GM18861 (cell line): ENCODE results near the gene GOPC.
"Not testable (repeated sequence)": the region's sequence is repeated elsewhere in the genome, so short reads cannot be mapped to it uniquely, and the experiment has no call there.

Experiments
- ATAC-seq: cut with Tn5 transposase; IDR thresholded peaks from one replicate; pipeline ENCODE4 v1.9.1; 2021; ENCODE audit not compliant: unreplicated experiment

The GOPC gene

GRCh38 chr6:117518870-117519269 is 83.4 kb downstream of the GOPC start:
- no peak for ATAC-seq

GRCh38 chr6:117517995-117518394 is 84.3 kb downstream of the GOPC start:
- not testable (repeated sequence) for ATAC-seq

- ATAC-seq = no peak
These were observed 87.0 kb downstream of the GOPC start for GRCh38 chr6:117515326-117515725.

GRCh38 chr6:117514655-117515054 is 87.7 kb downstream of the GOPC start:
- ATAC-seq = no peak

GRCh38 chr6:117513778-117514365 is 88.4 kb downstream of the GOPC start:
- ATAC-seq = no peak

- ATAC-seq = no peak
These were observed 89.2 kb downstream of the GOPC start for GRCh38 chr6:117512987-117513573.

GRCh38 chr6:117512056-117512828 is 90.1 kb downstream of the GOPC start:
- no peak for ATAC-seq
